ENCODE measurements around the gene RPS6KA4.

Gene RPS6KA4

GRCh38 chr11:64348383-64349024 is 10.5 kb upstream of the RPS6KA4 start:
- DNase-seq (ENCODE audit: low read depth, low spot score): no peak

GRCh38 chr11:64349025-64349387 is 10.0 kb upstream of the RPS6KA4 start:
- no peak for DNase-seq (ENCODE audit: low read depth, low spot score)

- DNase-seq (ENCODE audit: low read depth, low spot score): no peak
Measured at GRCh38 chr11:64349404-64349803, 9.6 kb upstream of the RPS6KA4 start.

GRCh38 chr11:64351136-64351631 is 7.8 kb upstream of the RPS6KA4 start:
- no peak for DNase-seq (ENCODE audit: low read depth, low spot score)

GRCh38 chr11:64352099-64352994 is 6.6 kb upstream of the RPS6KA4 start:
- DNase-seq (ENCODE audit: low read depth, low spot score): no peak

GRCh38 chr11:64352995-64353714 is 5.8 kb upstream of the RPS6KA4 start:
- no peak for DNase-seq (ENCODE audit: low read depth, low spot score)

- DNase-seq (ENCODE audit: low read depth, low spot score): no peak
Measured at GRCh38 chr11:64353715-64354506, 5.1 kb upstream of the RPS6KA4 start.

- peak; percentile 93 for DNase-seq (ENCODE audit: low read depth, low spot score)
Measured at GRCh38 chr11:64355078-64355940, 3.7 kb upstream of the RPS6KA4 start.

GRCh38 chr11:64356498-64357411 is 2.2 kb upstream of the RPS6KA4 start:
- DNase-seq (ENCODE audit: low read depth, low spot score): peak; percentile 56

- DNase-seq (ENCODE audit: low read depth, low spot score): no peak
Measured at GRCh38 chr11:64357446-64357845, 1.5 kb upstream of the RPS6KA4 start.

GRCh38 chr11:64357904-64358535 is 942 bp upstream of the RPS6KA4 start:
- DNase-seq (ENCODE audit: low read depth, low spot score): no peak

GRCh38 chr11:64358536-64358906 is 441 bp upstream of the RPS6KA4 start:
- peak; percentile 22 for DNase-seq (ENCODE audit: low read depth, low spot score)

GRCh38 chr11:64359712-64360445 is 917 bp downstream of the RPS6KA4 start:
- peak; percentile 34 for DNase-seq (ENCODE audit: low read depth, low spot score)

- no peak for DNase-seq (ENCODE audit: low read depth, low spot score)
Measured at GRCh38 chr11:64360448-64360921, 1.5 kb downstream of the RPS6KA4 start.

GRCh38 chr11:64361659-64362058 is 2.7 kb downstream of the RPS6KA4 start:
- DNase-seq (ENCODE audit: low read depth, low spot score): no peak

- no peak for DNase-seq (ENCODE audit: low read depth, low spot score)
Measured at GRCh38 chr11:64362339-64362738, 3.4 kb downstream of the RPS6KA4 start.

GRCh38 chr11:64364435-64364834 is 5.5 kb downstream of the RPS6KA4 start:
- no peak for DNase-seq (ENCODE audit: low read depth, low spot score)

GRCh38 chr11:64364911-64365310 is 5.9 kb downstream of the RPS6KA4 start:
- no peak for DNase-seq (ENCODE audit: low read depth, low spot score)

Data from astrocyte of the hippocampus (primary cell).